Muscle layer of duodenum (tissue), 2 donors: Measurements from ENCODE around the gene NUP205.
A peak's percentile ranks its signal among the peaks of the same experiment; 100 is the strongest.

Experiments used
- H3K27ac ChIP-seq: one replicate; pipeline ENCODE4 v1.7.0; 2013; ENCODE audit warnings: mild to moderate bottlenecking, low read length
- H3K27me3 ChIP-seq: one replicate; pipeline ENCODE4 v1.7.0; 2013; ENCODE audit warnings: low read depth, mild to moderate bottlenecking, control low read depth, low read length
- H3K36me3 ChIP-seq, 2 donors: one replicate each; pipeline ENCODE4 v1.7.0; 2013; ENCODE audit warnings: low read length in 2 of 2, control low read depth in 1 of 2, mild to moderate bottlenecking in 1 of 2; ENCODE audit not compliant: insufficient read depth in 2 of 2, control insufficient read depth in 1 of 2
- H3K4me1 ChIP-seq, 2 donors: one replicate each; pipeline ENCODE4 v1.7.0; 2013; ENCODE audit warnings: low read length in 2 of 2, mild to moderate bottlenecking in 2 of 2, control low read depth in 1 of 2, moderate library complexity in 1 of 2; ENCODE audit not compliant: insufficient read depth in 2 of 2, control insufficient read depth in 1 of 2
- H3K4me3 ChIP-seq, 2 donors: one replicate each; pipeline ENCODE4 v1.7.0; 2013; ENCODE audit warnings: low read length in 2 of 2, low read depth in 1 of 2, mild to moderate bottlenecking in 1 of 2
- H3K9me3 ChIP-seq, 2 donors: one replicate each; pipeline ENCODE4 v1.7.0; 2013; ENCODE audit warnings: low read length in 2 of 2, control low read depth in 1 of 2, mild to moderate bottlenecking in 1 of 2; ENCODE audit not compliant: control insufficient read depth in 1 of 2
- donor health status: healthy.

NUP205 gene

GRCh38 chr7:135550196-135550595 lies 7.5 kb upstream of the NUP205 start:
- Histone ChIP-seq H3K4me1 (no peaks in the 10 kb centered on the region), H3K9me3 (no peaks in the 10 kb centered on the region), H3K27me3 (no peaks in the 10 kb centered on the region), H3K27ac (no peak overlapping the region), H3K4me3 (no peak overlapping the region), H3K36me3 (no peaks in the 10 kb centered on the region)

- H3K9me3 ChIP-seq = no peaks in the 10 kb centered on the region
- no peaks in the 10 kb centered on the region for H3K4me1 ChIP-seq
- H3K4me3 ChIP-seq = no peak overlapping the region
- H3K27ac ChIP-seq = no peak overlapping the region
- no peaks in the 10 kb centered on the region for H3K36me3 ChIP-seq
- H3K27me3 ChIP-seq = no peaks in the 10 kb centered on the region
Measured at GRCh38 chr7:135552148-135552547, 5.6 kb upstream of the NUP205 start.

DNA sequence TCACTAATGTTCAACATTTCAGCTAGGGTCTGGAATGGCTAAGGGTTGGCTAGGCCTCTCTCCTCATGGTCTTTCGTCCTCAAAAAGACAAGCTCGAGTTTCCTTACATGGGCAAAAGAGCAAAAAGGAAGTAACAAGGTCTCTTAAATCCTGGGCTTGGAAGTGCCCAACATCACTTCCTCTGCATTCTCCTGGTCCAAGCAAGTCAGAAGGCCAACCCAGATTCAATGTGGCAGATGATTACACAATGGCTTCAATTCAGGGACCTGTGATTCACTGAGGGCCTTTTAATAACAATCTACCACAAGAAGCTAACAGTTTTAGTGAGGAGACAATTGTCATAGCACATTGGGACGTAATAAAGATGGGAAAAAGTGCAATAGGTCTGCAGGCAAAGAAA lies 4.4 kb upstream of the NUP205 start:
- no peak overlapping the region for H3K4me3 ChIP-seq
- no peaks in the 10 kb centered on the region for H3K4me1 ChIP-seq
- H3K9me3 ChIP-seq = no peaks in the 10 kb centered on the region
- no peak overlapping the region for H3K27ac ChIP-seq
- no peaks in the 10 kb centered on the region for H3K27me3 ChIP-seq
- peaks cover 0 to 6% of the 10 kb centered on the region in 2 donors for H3K36me3 ChIP-seq

DNA sequence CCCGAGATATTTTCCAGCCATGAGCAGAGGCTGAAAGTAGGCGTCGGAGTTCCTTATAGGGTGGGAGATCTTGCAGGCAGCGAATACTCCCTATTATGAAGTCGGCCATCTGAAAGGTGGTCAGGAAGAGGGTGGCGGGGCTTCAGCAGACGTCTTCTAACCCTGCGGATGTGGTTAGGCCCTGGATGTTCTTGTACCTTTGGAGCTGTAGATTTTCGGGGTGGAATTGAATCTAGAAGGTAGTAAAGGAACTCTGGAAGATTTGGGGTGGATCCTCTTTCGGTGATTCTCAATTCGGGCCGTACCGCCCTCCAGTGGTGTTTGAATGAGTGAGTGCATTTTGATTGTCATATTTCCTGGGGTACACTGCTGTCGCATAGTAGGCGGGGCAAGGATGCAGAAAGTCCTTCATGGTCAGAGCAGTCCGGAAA lies 635 bp downstream of the NUP205 start:
- Histone ChIP-seq H3K9me3 (no peaks in the 10 kb centered on the region), H3K27me3 (no peaks in the 10 kb centered on the region), H3K36me3 (peaks cover 0 to 6% of the 10 kb centered on the region in 2 donors), H3K27ac (peak overlapping the region; percentile 91), H3K4me1 (peaks cover 0 to 10% of the 10 kb centered on the region in 2 donors), H3K4me3 (peak overlapping the region; percentile 91 to 94)

DNA sequence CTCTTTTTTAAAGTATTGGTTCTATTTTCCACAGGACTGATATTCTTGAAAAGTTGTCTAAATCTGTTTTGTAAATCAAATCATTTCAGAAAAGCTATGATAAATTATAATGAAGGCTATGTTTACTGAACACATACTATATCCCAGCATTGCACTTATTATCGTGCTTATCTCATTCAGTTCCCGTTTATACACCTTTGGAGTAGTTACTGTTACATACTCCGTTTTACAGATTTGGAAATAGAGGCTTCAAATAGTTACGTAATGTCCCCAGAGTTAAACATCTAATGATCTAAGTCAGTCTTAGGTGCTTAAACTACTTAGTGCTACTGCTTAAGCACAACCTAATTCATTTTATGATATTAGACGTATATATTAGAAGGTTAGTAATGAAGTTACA lies 1.2 kb downstream of the NUP205 start:
- H3K27me3 ChIP-seq = no peaks in the 10 kb centered on the region
- peak overlapping the region; percentile 91 for H3K27ac ChIP-seq
- peak overlapping the region; percentile 91 to 94 for H3K4me3 ChIP-seq
- peaks cover 0 to 6% of the 10 kb centered on the region in 2 donors for H3K36me3 ChIP-seq
- H3K9me3 ChIP-seq = no peaks in the 10 kb centered on the region
- H3K4me1 ChIP-seq = peaks cover 0 to 10% of the 10 kb centered on the region in 2 donors

DNA sequence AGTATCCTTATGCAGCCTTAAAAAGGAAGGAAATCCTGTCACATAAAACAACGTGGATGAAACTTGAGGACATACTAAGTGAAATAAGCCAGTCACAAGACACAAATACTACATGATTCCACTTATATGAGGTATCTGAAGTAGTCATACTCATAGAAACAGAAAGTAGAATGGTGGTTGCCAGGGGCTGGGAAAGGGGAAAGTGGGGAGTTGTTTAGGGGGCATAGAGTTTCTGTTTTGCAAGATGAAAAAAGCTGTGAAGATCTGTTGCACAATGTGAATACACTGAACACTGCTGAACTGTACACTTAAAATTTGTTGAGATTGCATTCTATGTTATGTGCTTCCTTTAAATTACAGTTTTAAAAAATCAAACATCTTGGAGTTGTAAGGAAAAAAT lies 2.9 kb downstream of the NUP205 start:
- peaks cover 0 to 6% of the 10 kb centered on the region in 2 donors for H3K36me3 ChIP-seq
- H3K4me1 ChIP-seq = peaks cover 0 to 10% of the 10 kb centered on the region in 2 donors
- no peaks in the 10 kb centered on the region for H3K9me3 ChIP-seq
- H3K4me3 ChIP-seq = no peak overlapping the region
- no peaks in the 10 kb centered on the region for H3K27me3 ChIP-seq
- no peak overlapping the region for H3K27ac ChIP-seq

GRCh38 chr7:135562720-135563119 lies 5.0 kb downstream of the NUP205 start:
- Histone ChIP-seq H3K27me3 (no peaks in the 10 kb centered on the region), H3K4me1 (peaks cover 0 to 10% of the 10 kb centered on the region in 2 donors), H3K36me3 (peaks cover 0 to 6% of the 10 kb centered on the region in 2 donors), H3K27ac (no peak overlapping the region), H3K4me3 (no peak overlapping the region), H3K9me3 (no peaks in the 10 kb centered on the region)

GRCh38 chr7:135571834-135572233 lies 14.1 kb downstream of the NUP205 start:
- H3K27ac ChIP-seq = no peak overlapping the region
- no peaks in the 10 kb centered on the region for H3K4me1 ChIP-seq
- no peaks in the 10 kb centered on the region for H3K27me3 ChIP-seq
- no peak overlapping the region for H3K4me3 ChIP-seq
- peaks cover 20 to 31% of the 10 kb centered on the region in 2 donors for H3K36me3 ChIP-seq
- no peaks in the 10 kb centered on the region for H3K9me3 ChIP-seq

GRCh38 chr7:135573541-135573940 lies 15.8 kb downstream of the NUP205 start:
- Histone ChIP-seq H3K27me3 (no peaks in the 10 kb centered on the region), H3K27ac (no peak overlapping the region), H3K9me3 (no peaks in the 10 kb centered on the region), H3K4me1 (no peaks in the 10 kb centered on the region), H3K36me3 (peaks cover 32 to 38% of the 10 kb centered on the region in 2 donors), H3K4me3 (no peak overlapping the region)

DNA sequence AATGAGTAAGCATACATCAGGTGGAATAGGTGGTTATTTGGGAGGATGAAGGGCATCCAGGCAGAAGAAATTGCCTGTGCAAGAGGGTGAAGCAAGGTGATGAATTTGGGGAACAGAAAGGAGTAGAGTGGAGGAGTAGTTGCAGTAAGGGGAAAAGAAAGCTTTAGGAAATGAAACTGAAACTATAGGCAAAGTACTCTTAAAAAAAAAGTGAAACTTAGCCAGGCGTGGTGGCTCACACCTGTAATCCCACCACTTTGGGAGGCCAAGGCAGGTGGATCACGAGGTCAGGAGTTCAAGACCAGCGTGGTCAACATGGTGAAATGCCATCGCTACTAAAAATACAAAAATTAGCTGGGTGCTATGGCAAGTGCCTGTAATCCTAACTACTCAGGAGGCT lies 17.6 kb downstream of the NUP205 start:
- Histone ChIP-seq H3K4me3 (no peak overlapping the region), H3K4me1 (no peaks in the 10 kb centered on the region), H3K9me3 (no peaks in the 10 kb centered on the region), H3K27ac (no peak overlapping the region), H3K27me3 (no peaks in the 10 kb centered on the region), H3K36me3 (peaks cover 37 to 52% of the 10 kb centered on the region in 2 donors)

DNA sequence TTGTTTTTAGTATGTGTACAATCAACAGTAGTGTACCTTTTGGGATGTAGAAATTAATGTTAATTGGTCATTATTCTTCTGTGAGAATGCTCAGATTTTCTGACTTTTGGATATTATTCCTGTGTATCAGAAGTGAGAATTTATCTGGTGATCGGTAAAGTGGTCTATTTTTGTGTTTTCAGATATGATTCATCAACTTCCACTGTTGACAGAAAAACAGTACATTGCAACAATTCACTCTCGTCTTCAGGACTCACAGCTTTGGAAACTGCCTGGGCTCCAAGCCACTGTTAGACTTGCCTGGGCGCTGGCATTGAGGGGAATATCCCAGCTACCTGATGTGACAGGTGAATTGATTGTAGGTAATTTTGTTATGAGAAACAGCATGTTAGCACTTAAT lies 20.9 kb downstream of the NUP205 start:
- peaks cover 37 to 64% of the 10 kb centered on the region in 2 donors for H3K36me3 ChIP-seq
- H3K27me3 ChIP-seq = no peaks in the 10 kb centered on the region
- no peaks in the 10 kb centered on the region for H3K9me3 ChIP-seq
- H3K4me1 ChIP-seq = no peaks in the 10 kb centered on the region
- H3K27ac ChIP-seq = no peak overlapping the region
- H3K4me3 ChIP-seq = no peak overlapping the region
